C4-2B (cell line): ENCODE measurements around the gene ZNF580.

Experiments
- H3K27ac ChIP-seq: fragments of 450-650 bp; 2 replicates; pipeline ENCODE4 v1.5.1; 2017
- ZFX ChIP-seq: fragments of 450-650 bp; IDR thresholded peaks from 2 replicates; pipeline ENCODE4 v1.6.1; 2017
- TF ChIP-seq, protein P1 (sequence below): fragments of 450-650 bp; conservative IDR thresholded peaks from 2 replicates; pipeline ENCODE4 v1.5.1; 2017; ENCODE audit warnings: mild to moderate bottlenecking

ZNF580 gene

GRCh38 chr19:55691561-55692481, 51.0 kb downstream of the ZNF580 start:
- no peak overlapping the region for H3K27ac ChIP-seq
- TF ChIP-seq ZFX = no peak
- TF ChIP-seq, protein P1, sequence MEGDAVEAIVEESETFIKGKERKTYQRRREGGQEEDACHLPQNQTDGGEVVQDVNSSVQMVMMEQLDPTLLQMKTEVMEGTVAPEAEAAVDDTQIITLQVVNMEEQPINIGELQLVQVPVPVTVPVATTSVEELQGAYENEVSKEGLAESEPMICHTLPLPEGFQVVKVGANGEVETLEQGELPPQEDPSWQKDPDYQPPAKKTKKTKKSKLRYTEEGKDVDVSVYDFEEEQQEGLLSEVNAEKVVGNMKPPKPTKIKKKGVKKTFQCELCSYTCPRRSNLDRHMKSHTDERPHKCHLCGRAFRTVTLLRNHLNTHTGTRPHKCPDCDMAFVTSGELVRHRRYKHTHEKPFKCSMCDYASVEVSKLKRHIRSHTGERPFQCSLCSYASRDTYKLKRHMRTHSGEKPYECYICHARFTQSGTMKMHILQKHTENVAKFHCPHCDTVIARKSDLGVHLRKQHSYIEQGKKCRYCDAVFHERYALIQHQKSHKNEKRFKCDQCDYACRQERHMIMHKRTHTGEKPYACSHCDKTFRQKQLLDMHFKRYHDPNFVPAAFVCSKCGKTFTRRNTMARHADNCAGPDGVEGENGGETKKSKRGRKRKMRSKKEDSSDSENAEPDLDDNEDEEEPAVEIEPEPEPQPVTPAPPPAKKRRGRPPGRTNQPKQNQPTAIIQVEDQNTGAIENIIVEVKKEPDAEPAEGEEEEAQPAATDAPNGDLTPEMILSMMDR = no peak

- no peak overlapping the region for H3K27ac ChIP-seq
- no peak for TF ChIP-seq ZFX
- TF ChIP-seq, protein P1 = no peak
Measured at GRCh38 chr19:55692681-55693081, 51.9 kb downstream of the ZNF580 start.
